ENCODE data around the gene SLC35D2. TPM values are rescaled to one million over a fixed set of nuclear protein-coding genes. Genes with fewer than 3 reads are reported as not detected.
A peak's percentile ranks its signal among the peaks of the same experiment; 100 is the strongest.

SLC35D2 gene
- total RNA-seq, 1 donor: 18.5 TPM

DNA sequence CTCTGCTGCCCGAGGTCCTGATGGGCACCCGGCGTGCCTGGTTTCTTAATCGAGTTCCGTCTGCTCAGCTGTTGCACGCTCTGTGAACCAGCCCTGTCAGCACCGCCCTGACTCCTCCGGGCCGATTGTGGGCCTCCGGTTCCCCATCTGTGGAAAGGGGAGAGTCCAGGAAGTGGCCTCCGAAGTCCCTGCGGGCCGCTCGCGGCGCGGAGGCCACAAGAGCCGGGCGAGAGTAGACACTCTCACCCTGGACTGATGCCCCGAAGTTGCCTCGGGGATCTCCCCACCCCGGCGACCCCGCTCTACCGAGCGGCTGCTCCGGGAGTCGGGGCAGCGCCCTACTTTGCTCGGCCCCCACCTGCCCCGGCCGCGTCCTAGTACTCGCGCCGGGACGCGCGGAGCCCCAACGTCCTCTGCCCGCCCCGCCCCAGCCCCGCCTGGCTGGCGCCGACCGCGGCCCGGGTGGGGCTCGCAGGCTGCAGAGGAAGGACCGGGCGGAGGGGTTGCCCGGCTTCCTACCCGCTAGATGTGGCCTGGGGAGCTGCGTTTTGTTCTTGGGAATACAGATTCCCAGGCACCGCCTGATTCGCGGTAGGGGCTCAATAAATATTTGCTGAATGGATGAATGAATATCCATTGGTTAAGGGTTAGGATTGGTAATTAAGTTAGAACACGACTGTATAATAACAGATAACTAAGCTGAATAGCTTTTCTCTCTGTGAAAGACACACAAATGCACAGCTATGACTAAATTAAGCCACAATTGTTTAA is 35.6 kb upstream of the SLC35D2 start:
- peak overlapping the region; percentile 99 for H3K4me3 ChIP-seq (ENCODE audit: insufficient read depth, low read length)
- no peaks in the 10 kb centered on the region for H3K9me3 ChIP-seq (ENCODE audit: low read depth, low read length)
- H3K4me2 ChIP-seq (ENCODE audit: insufficient read depth, low read length): peak overlapping the region; percentile 85
- no peak for TF ChIP-seq CTCF (IDR thresholded peaks at IDR 0.05; ENCODE audit: extremely low read depth, low read depth, low read length)
- peak overlapping the region; percentile 73 for H2AFZ ChIP-seq (ENCODE audit: low read length)
- H4K20me1 ChIP-seq (ENCODE audit: insufficient read depth, low read length): no peaks in the 10 kb centered on the region
- H3K27ac ChIP-seq (ENCODE audit: low read depth, low read length): peak overlapping the region; percentile 59
- H3K79me2 ChIP-seq (ENCODE audit: insufficient read depth, low read length): peaks cover 26% of the 10 kb centered on the region
- H3K36me3 ChIP-seq (ENCODE audit: insufficient read depth, low read length): no peaks in the 10 kb centered on the region
- peak; percentile 82 for DNase-seq (ENCODE audit: insufficient read length, low spot score, missing footprints)
- H3K27me3 ChIP-seq (ENCODE audit: insufficient read depth, low read length): no peaks in the 10 kb centered on the region
- H3K4me1 ChIP-seq (ENCODE audit: insufficient read depth, low read length): peaks cover 31% of the 10 kb centered on the region

DNA sequence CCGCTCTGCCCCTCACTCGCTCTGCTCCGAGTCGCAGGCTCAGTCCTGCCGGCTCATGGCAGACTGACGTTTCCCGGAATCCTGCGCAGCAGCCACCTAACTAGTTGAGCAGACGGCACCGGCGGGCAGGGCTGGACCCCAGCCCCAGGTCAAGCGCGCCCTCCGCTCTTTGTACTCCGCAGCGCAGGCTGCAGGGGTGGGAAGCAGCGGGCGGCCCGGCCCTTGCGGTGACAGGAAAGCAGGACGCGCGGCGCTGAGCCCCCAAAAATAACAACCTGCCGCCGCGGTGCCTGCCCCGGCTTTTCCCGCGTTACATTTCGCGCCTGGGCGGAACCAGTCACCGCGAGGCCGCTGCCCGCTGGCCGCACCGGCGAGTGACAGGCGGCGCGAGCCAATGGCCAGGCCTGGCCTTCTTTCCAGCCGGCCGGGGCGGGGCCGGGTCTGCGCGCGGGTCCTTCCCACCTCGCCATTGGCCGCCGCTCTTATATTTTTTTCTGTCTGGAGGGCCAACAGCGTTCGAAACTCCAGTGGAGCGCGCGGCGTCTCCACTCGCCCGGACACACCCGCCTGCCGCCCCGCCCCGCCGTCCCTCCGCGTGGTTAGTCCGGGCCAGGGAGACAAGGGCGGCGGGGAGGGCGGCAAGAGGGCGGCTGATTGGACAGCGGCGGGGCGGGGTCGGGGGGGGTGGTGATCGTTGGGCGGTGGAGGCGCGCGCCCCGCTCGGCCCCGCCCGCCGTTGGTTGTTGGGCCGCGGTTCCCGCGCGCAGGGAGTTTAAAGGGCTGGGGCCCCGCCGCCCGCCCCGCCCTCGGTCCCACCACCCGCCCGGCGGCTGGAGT is 34.8 kb upstream of the SLC35D2 start, which contains the start of gene ZNF367:
Gene ZNF367, minus strand, starts transcription at position 288 of the 837 bp plus-strand sequence. CDS start 338 bp downstream, outside the sequence.
- TF ChIP-seq CTCF (IDR thresholded peaks at IDR 0.05; ENCODE audit: extremely low read depth, low read depth, low read length): no peak
- H3K4me2 ChIP-seq (ENCODE audit: insufficient read depth, low read length): peak within 1 kb of the TSS; percentile 97
- peaks cover 36% of the 10 kb centered on the region for H3K4me1 ChIP-seq (ENCODE audit: insufficient read depth, low read length)
- H3K27ac ChIP-seq (ENCODE audit: low read depth, low read length): peak within 1 kb of the TSS; percentile 75
- peak; percentile 100 for DNase-seq (ENCODE audit: insufficient read length, low spot score, missing footprints)
- H3K79me2 ChIP-seq (ENCODE audit: insufficient read depth, low read length): peaks cover 32% of the 10 kb centered on the region
- no peaks in the 10 kb centered on the region for H4K20me1 ChIP-seq (ENCODE audit: insufficient read depth, low read length)
- peak within 1 kb of the TSS; percentile 100 for H2AFZ ChIP-seq (ENCODE audit: low read length)
- H3K4me3 ChIP-seq (ENCODE audit: insufficient read depth, low read length): peak within 1 kb of the TSS; percentile 99
- no peaks in the 10 kb centered on the region for H3K36me3 ChIP-seq (ENCODE audit: insufficient read depth, low read length)
- no peaks in the 10 kb centered on the region for H3K9me3 ChIP-seq (ENCODE audit: low read depth, low read length)
- no peaks in the 10 kb centered on the region for H3K27me3 ChIP-seq (ENCODE audit: insufficient read depth, low read length)

GRCh38 chr9:96417661-96418082 is 34.2 kb upstream of the SLC35D2 start:
- peak overlapping the region; percentile 66 for H3K27ac ChIP-seq (ENCODE audit: low read depth, low read length)
- peaks cover 36% of the 10 kb centered on the region for H3K4me1 ChIP-seq (ENCODE audit: insufficient read depth, low read length)
- no peak for TF ChIP-seq CTCF (IDR thresholded peaks at IDR 0.05; ENCODE audit: extremely low read depth, low read depth, low read length)
- H3K9me3 ChIP-seq (ENCODE audit: low read depth, low read length): no peaks in the 10 kb centered on the region
- H2AFZ ChIP-seq (ENCODE audit: low read length): peak overlapping the region; percentile 70
- peak overlapping the region; percentile 96 for H3K4me2 ChIP-seq (ENCODE audit: insufficient read depth, low read length)
- H3K4me3 ChIP-seq (ENCODE audit: insufficient read depth, low read length): peak overlapping the region; percentile 99
- DNase-seq (ENCODE audit: insufficient read length, low spot score, missing footprints): peak; percentile 73
- H3K36me3 ChIP-seq (ENCODE audit: insufficient read depth, low read length): no peaks in the 10 kb centered on the region
- H4K20me1 ChIP-seq (ENCODE audit: insufficient read depth, low read length): no peaks in the 10 kb centered on the region
- peaks cover 32% of the 10 kb centered on the region for H3K79me2 ChIP-seq (ENCODE audit: insufficient read depth, low read length)
- no peaks in the 10 kb centered on the region for H3K27me3 ChIP-seq (ENCODE audit: insufficient read depth, low read length)
